Esophagus squamous epithelium (tissue), 4 donors: Measurements from ENCODE around the gene CYP27B1.

Experiments used
- POLR2A ChIP-seq, 4 donors: fragments of 450-650 bp; IDR thresholded peaks; one replicate each; pipeline ENCODE4 v1.6.1; 2017; ENCODE audit warnings: antibody characterized with exemption in 4 of 4, mild to moderate bottlenecking in 4 of 4, moderate library complexity in 3 of 4
- TF ChIP-seq, protein P1 (sequence below), 6 experiments: fragments of 450-650 bp in 4 of 6; fragments of 200-600 bp in 2 of 6; sonication (generic) in 2 of 6; IDR thresholded peaks; one replicate each; pipeline ENCODE4 v1.5.1; 2016 to 2019; ENCODE audit warnings: antibody characterized with exemption in 6 of 6, mild to moderate bottlenecking in 4 of 6, moderate library complexity in 4 of 6

GRCh38 chr12:57776247-57776587 is 9.3 kb upstream of the CYP27B1 start:
- TF ChIP-seq, protein P1, sequence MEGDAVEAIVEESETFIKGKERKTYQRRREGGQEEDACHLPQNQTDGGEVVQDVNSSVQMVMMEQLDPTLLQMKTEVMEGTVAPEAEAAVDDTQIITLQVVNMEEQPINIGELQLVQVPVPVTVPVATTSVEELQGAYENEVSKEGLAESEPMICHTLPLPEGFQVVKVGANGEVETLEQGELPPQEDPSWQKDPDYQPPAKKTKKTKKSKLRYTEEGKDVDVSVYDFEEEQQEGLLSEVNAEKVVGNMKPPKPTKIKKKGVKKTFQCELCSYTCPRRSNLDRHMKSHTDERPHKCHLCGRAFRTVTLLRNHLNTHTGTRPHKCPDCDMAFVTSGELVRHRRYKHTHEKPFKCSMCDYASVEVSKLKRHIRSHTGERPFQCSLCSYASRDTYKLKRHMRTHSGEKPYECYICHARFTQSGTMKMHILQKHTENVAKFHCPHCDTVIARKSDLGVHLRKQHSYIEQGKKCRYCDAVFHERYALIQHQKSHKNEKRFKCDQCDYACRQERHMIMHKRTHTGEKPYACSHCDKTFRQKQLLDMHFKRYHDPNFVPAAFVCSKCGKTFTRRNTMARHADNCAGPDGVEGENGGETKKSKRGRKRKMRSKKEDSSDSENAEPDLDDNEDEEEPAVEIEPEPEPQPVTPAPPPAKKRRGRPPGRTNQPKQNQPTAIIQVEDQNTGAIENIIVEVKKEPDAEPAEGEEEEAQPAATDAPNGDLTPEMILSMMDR (IDR thresholded peaks at IDR 0.05): no peak
- TF ChIP-seq POLR2A (IDR thresholded peaks at IDR 0.05): no peak
